ENCODE results near the gene CASZ1.

The CASZ1 gene

GRCh38 chr1:10678402-10678801 lies 118.0 kb downstream of the CASZ1 start:
- peaks cover 4% of the 10 kb centered on the region; the same call in 1 of the 2 replicates for H3K4me1 ChIP-seq (ENCODE audit: insufficient read depth, low read length)
- no peak overlapping the region for H3K9ac ChIP-seq (ENCODE audit: low read depth, low read length)
- H3K9me3 ChIP-seq (ENCODE audit: insufficient read depth, low read length, severe bottlenecking), result no peaks in the 10 kb centered on the region
- TF ChIP-seq CTCF (IDR thresholded peaks at IDR 0.05; ENCODE audit: borderline replicate concordance, extremely low read depth, low read length, poor library complexity, severe bottlenecking), result no peak
- no peak for TF ChIP-seq EZH2 (IDR thresholded peaks at IDR 0.05; ENCODE audit: borderline replicate concordance, low read depth, low read length, severe bottlenecking)
- H2AFZ ChIP-seq (ENCODE audit: low read depth, low read length), result no peak overlapping the region
- H4K20me1 ChIP-seq (ENCODE audit: insufficient read depth, low read length), result peaks cover 79% of the 10 kb centered on the region
- H3K4me2 ChIP-seq (ENCODE audit: insufficient read depth, low read length), result no peak overlapping the region
- H3K27me3 ChIP-seq (ENCODE audit: insufficient read depth, low read length, poor library complexity), result no peaks in the 10 kb centered on the region
- no peak overlapping the region for H3K27ac ChIP-seq (ENCODE audit: low read length)
- H3K36me3 ChIP-seq (ENCODE audit: insufficient read depth, low read length), result no peaks in the 10 kb centered on the region
- ATAC-seq (ENCODE audit: insufficient read depth, low read depth) (no peak), DNase-seq (no peak)
- H3K4me3 ChIP-seq (ENCODE audit: low read depth in 1 of 2, low read length in 2 of 2), result no peak overlapping the region
- H3K79me2 ChIP-seq (ENCODE audit: insufficient read depth, low read length), result peaks cover 7% of the 10 kb centered on the region; the same call in 1 of the 2 replicates

- no peaks in the 10 kb centered on the region for H3K27me3 ChIP-seq (ENCODE audit: insufficient read depth, low read length, poor library complexity)
- no peak for TF ChIP-seq CTCF (IDR thresholded peaks at IDR 0.05; ENCODE audit: borderline replicate concordance, extremely low read depth, low read length, poor library complexity, severe bottlenecking)
- no peak for TF ChIP-seq EZH2 (IDR thresholded peaks at IDR 0.05; ENCODE audit: borderline replicate concordance, low read depth, low read length, severe bottlenecking)
- peaks cover 4% of the 10 kb centered on the region; the same call in 1 of the 2 replicates for H3K4me1 ChIP-seq (ENCODE audit: insufficient read depth, low read length)
These were observed 118.7 kb downstream of the CASZ1 start for GRCh38 chr1:10677491-10678391.

GRCh38 chr1:10676963-10677362 lies 119.5 kb downstream of the CASZ1 start:
- no peak overlapping the region for H3K9ac ChIP-seq (ENCODE audit: low read depth, low read length)
- H3K36me3 ChIP-seq (ENCODE audit: insufficient read depth, low read length), result no peaks in the 10 kb centered on the region
- no peaks in the 10 kb centered on the region for H3K27me3 ChIP-seq (ENCODE audit: insufficient read depth, low read length, poor library complexity)
- DNase-seq (no peak), ATAC-seq (ENCODE audit: insufficient read depth, low read depth) (no peak)
- peaks cover 72% of the 10 kb centered on the region for H4K20me1 ChIP-seq (ENCODE audit: insufficient read depth, low read length)
- H3K9me3 ChIP-seq (ENCODE audit: insufficient read depth, low read length, severe bottlenecking), result no peaks in the 10 kb centered on the region
- no peak overlapping the region for H3K27ac ChIP-seq (ENCODE audit: low read length)
- no peak for TF ChIP-seq CTCF (IDR thresholded peaks at IDR 0.05; ENCODE audit: borderline replicate concordance, extremely low read depth, low read length, poor library complexity, severe bottlenecking)
- TF ChIP-seq EZH2 (IDR thresholded peaks at IDR 0.05; ENCODE audit: borderline replicate concordance, low read depth, low read length, severe bottlenecking), result no peak
- H3K4me1 ChIP-seq (ENCODE audit: insufficient read depth, low read length), result peaks cover 4% of the 10 kb centered on the region; the same call in 1 of the 2 replicates
- H3K4me2 ChIP-seq (ENCODE audit: insufficient read depth, low read length), result no peak overlapping the region
- H2AFZ ChIP-seq (ENCODE audit: low read depth, low read length), result no peak overlapping the region
- no peak overlapping the region for H3K4me3 ChIP-seq (ENCODE audit: low read depth in 1 of 2, low read length in 2 of 2)
- peaks cover 7% of the 10 kb centered on the region; the same call in 1 of the 2 replicates for H3K79me2 ChIP-seq (ENCODE audit: insufficient read depth, low read length)

More at GRCh38 chr1:10677491-10678391, 118.7 kb downstream of the CASZ1 start:
- peaks cover 75% of the 10 kb centered on the region for H4K20me1 ChIP-seq (ENCODE audit: insufficient read depth, low read length)
- no peak overlapping the region for H3K4me3 ChIP-seq (ENCODE audit: low read depth in 1 of 2, low read length in 2 of 2)
- H3K27ac ChIP-seq (ENCODE audit: low read length), result no peak overlapping the region
- H3K36me3 ChIP-seq (ENCODE audit: insufficient read depth, low read length), result no peaks in the 10 kb centered on the region
- DNase-seq (no peak), ATAC-seq (ENCODE audit: insufficient read depth, low read depth) (no peak)
- H3K9me3 ChIP-seq (ENCODE audit: insufficient read depth, low read length, severe bottlenecking), result no peaks in the 10 kb centered on the region
- H3K4me2 ChIP-seq (ENCODE audit: insufficient read depth, low read length), result no peak overlapping the region
- no peak overlapping the region for H3K9ac ChIP-seq (ENCODE audit: low read depth, low read length)
- H3K79me2 ChIP-seq (ENCODE audit: insufficient read depth, low read length), result peaks cover 7% of the 10 kb centered on the region; the same call in 1 of the 2 replicates
- H2AFZ ChIP-seq (ENCODE audit: low read depth, low read length), result no peak overlapping the region

Measured in DND-41 (cell line).